HG02840 (cell line): ENCODE results near the gene MEF2C.
A peak's percentile ranks its signal among the peaks of the same experiment; 100 is the strongest.
"Not testable (repeated sequence)": the region's sequence is repeated elsewhere in the genome, so short reads cannot be mapped to it uniquely, and the experiment has no call there.

Experiments
- ATAC-seq: cut with Tn5 transposase; IDR thresholded peaks from one replicate; pipeline ENCODE4 v1.9.1; 2021; ENCODE audit warnings: mild to moderate bottlenecking, moderate library complexity, moderate number of reproducible peaks; ENCODE audit not compliant: unreplicated experiment, low FRiP score

MEF2C gene

DNA sequence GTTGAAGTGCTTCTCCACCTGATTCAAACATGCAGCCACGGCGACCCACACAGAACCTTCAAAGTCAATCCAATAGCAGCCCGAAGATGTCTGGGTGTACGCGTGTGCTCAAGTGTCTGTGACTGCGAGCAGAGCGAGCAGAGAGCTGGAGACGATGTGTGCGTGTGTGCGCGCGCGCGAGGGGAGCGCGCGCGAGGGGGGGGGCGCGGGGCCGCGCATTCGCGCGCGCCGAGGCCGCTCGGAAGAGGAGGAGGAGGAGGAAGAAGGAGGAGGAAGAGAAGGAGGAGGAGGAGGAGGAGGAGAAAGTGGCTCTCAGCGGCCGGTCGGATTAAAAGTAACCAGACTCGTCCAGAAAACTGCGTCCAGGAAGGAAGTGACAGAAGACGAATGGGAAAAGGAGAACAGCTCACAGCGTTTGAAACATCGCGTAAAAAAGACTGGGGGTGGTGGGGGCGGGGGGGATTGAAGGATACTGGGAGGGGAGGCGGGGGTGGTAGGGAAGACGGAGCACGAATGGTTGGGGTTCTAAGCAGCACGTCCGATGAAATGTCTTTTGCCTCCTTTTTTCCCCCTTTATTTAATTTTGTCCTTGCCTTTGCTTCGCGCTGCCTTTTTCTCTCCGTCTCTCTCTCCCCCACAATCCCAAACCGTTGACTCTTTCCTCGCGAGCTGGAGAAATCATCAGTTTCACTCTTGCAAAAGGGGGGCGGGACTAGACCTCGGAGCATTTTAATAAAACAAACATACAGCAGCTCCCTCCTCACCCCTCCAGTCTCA, at the start of gene MEF2C:
TSS of gene MEF2C (minus strand) at position 126 of the 777 bp plus-strand sequence. CDS start 59,396 bp downstream, outside the sequence.
- ATAC-seq, result peak; percentile 44

DNA sequence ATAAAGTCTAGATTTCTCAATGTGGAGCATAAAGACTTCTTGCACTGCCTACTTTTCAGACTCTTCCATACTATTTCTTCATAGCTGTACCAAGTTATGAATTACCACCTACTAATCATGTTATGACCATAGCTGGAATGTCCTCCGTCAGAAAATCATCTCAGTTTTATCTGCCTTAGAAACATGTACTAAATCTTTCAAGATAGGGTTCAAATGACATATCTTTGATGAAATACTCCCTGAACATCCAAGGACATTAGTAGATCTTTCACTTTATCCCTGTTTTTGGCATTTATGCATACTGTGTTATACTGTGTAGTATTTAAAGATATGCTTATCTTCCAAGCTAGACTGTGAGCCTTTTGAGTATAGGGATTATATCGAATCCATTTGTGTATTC, 49.6 kb upstream of the MEF2C start:
- ATAC-seq, result no peak

GRCh38 chr5:88930335-88930734, 47.4 kb upstream of the MEF2C start:
- no peak for ATAC-seq

GRCh38 chr5:88929385-88929784, 46.4 kb upstream of the MEF2C start:
- no peak for ATAC-seq

- ATAC-seq, result no peak
Measured at GRCh38 chr5:88926774-88927173, 43.8 kb upstream of the MEF2C start.

DNA sequence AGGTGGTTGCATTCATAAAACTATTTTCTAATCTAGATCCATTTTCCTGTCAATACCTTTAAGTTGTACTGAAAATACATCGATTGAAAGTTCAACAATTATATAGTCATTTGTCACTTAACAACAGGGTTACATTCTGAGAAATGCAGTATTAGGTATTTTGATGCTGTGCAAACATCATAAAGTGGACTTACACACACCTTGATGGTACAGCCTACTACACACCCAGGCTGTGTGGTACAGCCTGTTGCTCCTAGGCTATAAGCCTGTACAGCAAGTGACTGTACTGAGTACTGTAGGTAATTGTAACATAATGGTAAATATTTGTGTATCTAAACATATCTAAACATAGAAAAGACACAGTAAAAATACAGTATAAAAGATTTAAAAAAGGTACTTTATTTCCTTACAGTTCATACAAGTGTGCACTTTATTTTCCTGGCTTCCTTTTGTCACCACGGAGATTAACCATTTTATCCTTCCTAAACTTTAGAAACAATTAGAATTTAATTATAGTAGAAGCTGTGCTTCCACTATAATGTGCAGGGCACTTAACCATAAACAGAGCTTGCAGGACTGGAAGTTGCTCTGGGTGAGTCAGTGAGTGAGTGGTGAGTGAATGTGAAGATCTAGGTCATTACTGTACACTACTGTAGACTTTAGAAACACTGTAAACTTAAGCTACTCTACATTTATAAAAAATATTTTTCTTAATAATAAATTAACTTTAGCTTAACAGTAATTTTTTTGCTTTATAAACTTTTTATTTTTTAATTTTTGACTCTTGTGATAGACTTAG, 42.9 kb upstream of the MEF2C start:
- no peak for ATAC-seq

- no peak for ATAC-seq
Measured at GRCh38 chr5:88924330-88924657, 41.3 kb upstream of the MEF2C start.

DNA sequence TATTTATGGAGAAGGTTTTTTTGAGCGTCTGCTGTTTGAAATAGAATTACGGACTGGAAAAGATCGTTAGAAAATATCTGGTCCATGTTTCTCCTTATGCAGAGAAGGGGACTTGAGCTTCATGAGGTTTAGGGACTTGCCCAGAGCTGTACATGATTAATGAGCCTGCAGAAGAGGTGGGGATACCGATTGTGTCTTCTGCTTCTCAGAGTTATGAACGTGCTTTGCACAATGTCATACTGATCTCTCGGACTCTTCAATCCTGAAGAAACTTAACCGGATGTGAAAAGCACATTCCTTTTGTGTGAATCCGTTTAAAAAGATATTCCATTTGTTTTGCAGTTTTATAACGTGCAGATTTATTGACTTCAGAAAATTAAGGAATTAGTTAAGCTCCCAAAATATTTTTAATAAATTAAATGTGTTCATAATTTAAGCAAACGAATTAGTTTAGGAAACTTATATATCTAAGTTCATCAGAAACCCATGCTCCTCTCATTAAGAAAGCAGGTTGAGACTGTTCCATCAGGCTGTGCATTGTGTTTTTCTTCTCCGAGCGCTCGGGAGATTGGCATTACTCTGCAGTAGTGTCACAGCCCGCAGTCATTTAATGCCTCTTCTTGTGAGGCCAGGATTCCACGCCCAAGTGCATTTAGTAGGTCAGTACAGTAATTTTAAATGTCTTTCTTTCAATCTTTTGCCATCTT, 40.8 kb upstream of the MEF2C start:
- ATAC-seq, result no peak

DNA sequence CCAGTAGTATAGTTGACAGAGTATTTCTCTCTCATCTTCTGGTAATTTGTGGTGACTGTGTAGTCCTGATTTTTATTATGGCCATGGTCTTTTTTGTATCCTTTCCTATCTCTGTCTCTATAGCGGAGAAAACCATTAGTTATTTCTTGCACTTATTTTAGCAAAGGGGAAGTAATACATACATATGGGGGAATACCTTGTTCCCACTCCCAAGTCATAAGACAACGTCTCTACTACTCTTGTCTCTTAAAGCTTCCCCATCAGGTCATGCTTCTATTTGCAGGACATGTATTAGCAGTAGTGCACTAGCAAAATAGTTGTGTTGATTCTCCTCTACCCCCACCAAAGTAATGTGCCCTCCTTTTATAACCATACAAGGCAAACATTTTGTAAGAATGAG, 29.8 kb upstream of the MEF2C start:
- ATAC-seq, result not testable (repeated sequence)

- not testable (repeated sequence) for ATAC-seq
Measured at GRCh38 chr5:88911059-88911572, 28.1 kb upstream of the MEF2C start.

GRCh38 chr5:88904478-88904877, 21.5 kb upstream of the MEF2C start:
- not testable (repeated sequence) for ATAC-seq

DNA sequence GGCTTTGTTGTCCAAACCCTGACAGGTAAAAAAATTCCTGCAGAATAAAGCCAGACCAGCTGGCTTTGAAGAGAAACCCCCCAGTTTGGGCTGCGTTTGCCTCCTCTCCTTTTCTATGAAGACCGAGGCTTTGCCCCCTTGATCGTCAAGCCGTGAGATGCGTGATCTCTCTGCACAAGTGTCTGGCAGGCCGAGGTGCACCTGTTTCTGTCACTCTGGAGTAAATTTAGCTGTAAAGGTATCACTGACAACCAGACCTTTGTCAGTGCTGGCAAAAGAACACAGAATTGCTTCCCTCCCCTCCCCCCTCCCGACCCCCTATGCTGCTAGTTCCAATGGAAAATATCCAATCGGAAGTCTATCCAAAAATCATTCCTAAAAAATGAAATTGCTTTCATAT, 21.0 kb upstream of the MEF2C start:
- ATAC-seq, result not testable (repeated sequence)

DNA sequence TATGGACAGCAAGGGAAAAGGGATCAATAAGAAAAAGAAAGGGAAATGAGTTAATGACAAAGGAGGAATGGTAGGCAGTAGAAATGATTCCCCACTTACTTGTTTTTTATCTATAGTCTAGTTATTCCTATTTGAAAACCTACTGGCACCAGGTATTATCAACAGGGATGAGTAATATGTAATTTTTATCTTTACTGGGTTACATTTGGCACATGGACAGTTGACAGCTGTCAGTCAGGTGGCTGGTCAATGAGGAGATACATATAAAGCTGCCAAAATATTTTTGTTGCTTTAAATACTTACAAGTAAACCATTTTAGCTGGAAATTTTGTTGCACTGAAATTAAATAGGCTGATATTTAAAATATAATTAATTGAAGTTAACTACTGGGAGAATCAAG, 18.1 kb upstream of the MEF2C start:
- ATAC-seq, result not testable (repeated sequence)

- no peak for ATAC-seq
Measured at GRCh38 chr5:88899096-88899737, 16.2 kb upstream of the MEF2C start.

DNA sequence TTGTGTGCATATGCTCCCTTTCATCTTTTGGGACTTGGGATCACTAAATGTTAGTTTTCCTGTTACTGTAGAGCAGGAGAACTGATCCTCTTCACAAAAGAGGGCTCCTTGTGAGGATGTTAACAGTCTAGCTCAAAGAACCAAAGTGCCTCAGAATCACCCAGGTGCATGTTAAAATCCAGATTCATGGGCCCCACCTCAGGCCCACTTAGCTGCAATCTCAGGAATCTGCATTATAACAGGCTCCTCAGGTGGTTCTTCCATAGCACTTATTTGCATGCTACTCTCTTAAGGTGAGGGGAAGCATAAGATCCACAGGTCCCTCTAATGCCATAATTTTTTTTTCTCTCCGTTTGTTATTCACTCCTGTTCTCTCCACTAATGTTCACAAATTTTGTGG, 14.8 kb upstream of the MEF2C start:
- no peak for ATAC-seq

DNA sequence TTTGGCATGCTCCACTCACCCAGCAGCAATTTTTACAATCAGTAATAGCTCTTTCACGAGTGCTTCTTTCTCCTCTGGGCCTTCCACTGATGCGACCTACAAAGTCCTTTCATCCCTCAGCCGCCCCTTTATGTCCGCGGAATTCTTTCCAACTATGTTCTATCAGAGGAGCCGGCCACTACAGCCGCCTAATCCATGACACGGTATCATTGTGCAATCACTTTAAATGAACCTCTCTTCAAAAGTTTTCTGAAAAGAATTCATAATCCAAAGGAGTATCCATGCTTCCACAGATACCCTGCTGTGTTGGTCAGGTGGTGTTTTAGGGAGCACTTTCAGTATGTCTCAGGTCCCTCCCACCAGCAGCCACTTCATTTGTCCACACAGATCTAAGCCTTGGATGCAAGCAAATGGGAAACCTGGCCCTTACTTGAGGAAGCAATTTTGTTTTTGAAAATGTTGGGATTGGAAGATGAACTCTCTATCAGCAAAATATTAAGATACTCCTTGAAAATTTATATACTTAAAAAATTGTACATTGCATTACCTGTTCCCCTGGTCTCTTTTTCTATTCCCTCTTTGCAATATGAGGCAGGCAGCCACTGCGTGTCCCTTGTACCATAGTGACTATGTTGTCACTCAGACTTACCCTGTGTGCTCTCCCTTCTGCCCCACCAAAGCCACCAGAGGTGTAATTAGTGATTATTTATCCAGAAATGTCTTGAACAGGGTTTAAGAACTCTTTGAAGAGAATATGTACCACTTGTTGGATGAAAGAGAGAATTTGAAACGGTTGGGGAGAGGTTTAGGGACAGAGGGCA, 12.9 kb upstream of the MEF2C start:
- ATAC-seq, result no peak

DNA sequence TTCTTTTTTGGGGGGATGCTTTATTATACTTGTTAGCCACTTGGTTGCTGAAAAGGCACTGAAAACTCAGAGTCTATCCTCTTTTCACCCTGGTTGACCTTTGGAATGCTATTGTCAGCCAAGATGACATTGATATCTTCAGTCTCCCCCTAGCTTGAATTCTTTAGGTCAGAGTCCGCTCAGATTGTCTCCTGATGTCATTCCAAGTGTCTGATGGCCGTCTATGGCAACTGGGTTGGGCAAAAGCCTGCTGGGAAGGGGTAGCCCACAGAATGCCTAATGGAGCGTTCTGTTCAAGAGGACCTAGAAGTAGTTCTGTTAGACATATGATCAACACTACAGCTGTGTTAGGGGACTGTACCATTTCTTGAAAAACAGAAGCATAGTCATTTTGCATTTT, 9.7 kb upstream of the MEF2C start:
- ATAC-seq, result no peak

DNA sequence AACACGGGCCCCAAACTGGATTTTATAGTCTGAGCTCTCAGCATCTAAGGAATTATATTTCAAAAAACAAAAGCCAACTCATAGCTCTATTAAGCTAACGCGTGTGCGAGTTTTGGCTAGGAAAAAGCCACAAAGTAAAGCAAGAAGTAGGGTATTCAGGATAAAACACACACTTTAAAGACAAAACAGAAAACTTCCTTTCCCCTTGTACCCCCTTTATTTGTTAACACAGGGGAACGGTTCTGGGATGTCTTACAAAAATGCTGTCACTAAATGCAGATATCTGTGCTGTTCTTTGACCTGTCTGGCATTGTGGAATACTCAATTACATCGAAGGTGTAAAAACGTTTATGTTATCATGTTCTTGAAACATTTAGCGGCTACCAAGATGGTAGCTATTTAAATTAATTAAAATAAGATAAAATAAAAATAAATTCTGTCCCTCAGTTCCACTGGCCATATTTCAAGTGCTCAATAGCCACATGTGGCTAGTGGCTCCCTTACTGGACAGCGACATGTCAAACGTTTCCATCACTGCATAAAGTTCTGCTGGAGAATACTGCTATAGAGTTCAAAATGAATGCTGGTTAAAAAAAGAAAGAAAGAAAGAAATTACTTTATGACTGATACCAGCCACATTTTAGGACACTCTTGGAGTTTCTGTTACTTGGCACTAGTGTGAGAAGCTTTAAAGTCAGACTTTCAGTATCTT, 7.2 kb upstream of the MEF2C start:
- no peak for ATAC-seq
